HCT116 (cell line): Measurements from ENCODE around the gene PRDM8. TPM values are rescaled to one million over a fixed set of nuclear protein-coding genes. Genes with fewer than 3 reads are reported as not detected.

ENCODE experiments used
- ATAC-seq: fragments of 200-7000 bp; cut with Tn5 transposase; 2 replicates; pipeline ENCODE4 v1.9.1; 2020; ENCODE audit warnings: mild to moderate bottlenecking, moderate library complexity
- BruUV-seq: library from RNA; stranded (reverse); fragments of 400-500 nt; replicated peaks from 2 replicates; lab custom pipeline; 2021; lab: Mats Ljungman, UMichigan
- CTCF ChIA-PET: fragments of 300-600 bp; sonication (Branson Sonifier 250); formaldehyde crosslinking; loops from one replicate; lab custom pipeline; 2021; ENCODE audit warnings: antibody characterized with exemption; lab: Charles Lee
- POLR2A ChIA-PET: fragments of 300-600, 350-600 bp; sonication (Branson Sonifier 250); formaldehyde crosslinking; loops from one replicate; lab custom pipeline; 2021; ENCODE audit warnings: antibody characterized with exemption; lab: Charles Lee
- RAD21 ChIA-PET, 2 experiments: fragments of 300-600 bp; sonication (Branson Sonifier 250); formaldehyde crosslinking; loops; one replicate each; lab custom pipeline; 2023; ENCODE audit warnings: low total read pairs in 2 of 2; ENCODE audit not compliant: uncharacterized antibody in 2 of 2, unreplicated experiment in 2 of 2, low non-redundant PET in 1 of 2; lab: Charles Lee
- DNase-seq: peaks from one replicate; pipeline ENCODE4 v3.0.0-alpha.2; 2010; ENCODE audit warnings: low read depth, low spot score
- H2AFZ ChIP-seq: fragments of 200-600 bp; shearing (Covaris generic), sonication (generic); 2 replicates; pipeline ENCODE4 v1.6.1; 2017; ENCODE audit warnings: low read depth, mixed run types, mixed read lengths, antibody characterized with exemption, low read length; ENCODE audit not compliant: poor library complexity, severe bottlenecking
- H3K27ac ChIP-seq: 2 replicates; pipeline ENCODE4 v1.5.1; 2012; ENCODE audit warnings: low read depth, low read length
- H3K27me3 ChIP-seq: fragments of 200-600 bp; sonication (generic); 2 replicates; pipeline ENCODE4 v1.6.1; 2016; ENCODE audit warnings: mixed run types, low read length, mixed read lengths; ENCODE audit not compliant: insufficient read depth
- H3K36me3 ChIP-seq, 2 experiments: fragments of 200-500 bp in 1 of 2; fragments of 200-600 bp in 1 of 2; sonication (Bioruptor generic) in 1 of 2; sonication (generic) in 1 of 2; 2 replicates each; pipeline versions ENCODE4 v1.5.1 to v1.6.1; 2014 to 2016; ENCODE audit warnings: low read length in 2 of 2, inconsistent platforms in 1 of 2, mixed read lengths in 1 of 2, mixed run types in 1 of 2; ENCODE audit not compliant: insufficient read depth in 2 of 2, control insufficient read depth in 1 of 2
- H3K4me1 ChIP-seq, 2 experiments: fragments of 200-600 bp in 1 of 2; sonication (generic) in 1 of 2; 2 replicates each; pipeline versions ENCODE4 v1.5.1 to v1.6.1; 2012 to 2017; ENCODE audit warnings: low read length in 2 of 2, inconsistent platforms in 1 of 2, mild to moderate bottlenecking in 1 of 2, mixed read lengths in 1 of 2, mixed run types in 1 of 2, moderate library complexity in 1 of 2; ENCODE audit not compliant: insufficient read depth in 2 of 2, control insufficient read depth in 1 of 2
- H3K4me2 ChIP-seq: fragments of 200-600 bp; sonication (generic); 2 replicates; pipeline ENCODE4 v1.6.1; 2017; ENCODE audit warnings: mixed run types, low read length, mixed read lengths
- H3K4me3 ChIP-seq, 2 experiments: fragments of 200-600 bp in 1 of 2; sonication (generic) in 1 of 2; replicated peaks in 1 of 2; 2 replicates each; pipeline ENCODE4 v1.5.1; 2011 to 2016; ENCODE audit warnings: low read length in 2 of 2, control low read depth in 1 of 2, low read depth in 1 of 2, mild to moderate bottlenecking in 1 of 2, mixed read lengths in 1 of 2, mixed run types in 1 of 2
- H3K79me2 ChIP-seq: fragments of 200-600 bp; sonication (generic); 2 replicates; pipeline ENCODE4 v1.6.1; 2017; ENCODE audit warnings: mild to moderate bottlenecking, mixed run types, low read length, moderate library complexity, mixed read lengths; ENCODE audit not compliant: insufficient read depth
- H3K9ac ChIP-seq: fragments of 200-600 bp; sonication (generic); 2 replicates; pipeline ENCODE4 v1.6.1; 2016; ENCODE audit warnings: low read length, mixed read lengths
- H3K9me2 ChIP-seq: fragments of 200-600 bp; sonication (generic), shearing (Covaris generic); 2 replicates; pipeline ENCODE4 v1.6.1; 2017; ENCODE audit warnings: mixed run types, mild to moderate bottlenecking, moderate library complexity; ENCODE audit not compliant: insufficient read depth
- H3K9me3 ChIP-seq, 2 experiments: fragments of 200-500 bp in 1 of 2; fragments of 200-600 bp in 1 of 2; sonication (Bioruptor generic) in 1 of 2; sonication (generic) in 1 of 2; 2 replicates each; pipeline ENCODE4 v1.6.1; 2014 to 2017; ENCODE audit warnings: low read length in 2 of 2, mixed read lengths in 2 of 2, inconsistent platforms in 1 of 2, low read depth in 1 of 2, mild to moderate bottlenecking in 1 of 2, mixed run types in 1 of 2, moderate library complexity in 1 of 2; ENCODE audit not compliant: control insufficient read depth in 1 of 2, insufficient read depth in 1 of 2
- H4K20me1 ChIP-seq: fragments of 200-600 bp; sonication (generic), shearing (Covaris generic); 2 replicates; pipeline ENCODE4 v1.6.1; 2017; ENCODE audit warnings: mixed run types, mild to moderate bottlenecking, moderate library complexity; ENCODE audit not compliant: insufficient read depth
- ATF3 ChIP-seq: IDR thresholded peaks from 2 replicates; pipeline ENCODE4 v1.6.1; 2012
- CBX3 ChIP-seq: IDR thresholded peaks from 2 replicates; pipeline ENCODE4 v1.6.1; 2012; ENCODE audit warnings: low read depth
- CTCF ChIP-seq, 3 experiments: fragments of 200-600 bp in 1 of 3; sonication (generic) in 1 of 3; IDR thresholded peaks in 2 of 3; conservative IDR thresholded peaks in 1 of 3; 2 replicates each; pipeline ENCODE4 v1.5.1; 2012 to 2017; ENCODE audit warnings: low read depth in 2 of 3, low read length in 2 of 3, antibody characterized with exemption in 1 of 3, borderline replicate concordance in 1 of 3, control low read depth in 1 of 3, mild to moderate bottlenecking in 1 of 3, mixed read lengths in 1 of 3, mixed run types in 1 of 3, moderate library complexity in 1 of 3; ENCODE audit not compliant: insufficient read depth in 1 of 3
- EGR1 ChIP-seq: IDR thresholded peaks from 2 replicates; pipeline ENCODE4 v1.6.1; 2012; ENCODE audit warnings: low read depth
- EZH2 ChIP-seq: fragments of 200-600 bp; sonication (generic); IDR thresholded peaks from 2 replicates; pipeline ENCODE4 v1.6.1; 2017; ENCODE audit warnings: antibody characterized with exemption, mixed run types
- EZH2phosphoT487 ChIP-seq: fragments of 200-600 bp; IDR thresholded peaks from 2 replicates; pipeline ENCODE4 v1.6.1; 2018; ENCODE audit warnings: antibody characterized with exemption, borderline replicate concordance
- FOSL1 ChIP-seq: IDR thresholded peaks from 2 replicates; pipeline ENCODE4 v1.6.1; 2012; ENCODE audit warnings: low read depth
- JUND ChIP-seq: IDR thresholded peaks from 2 replicates; pipeline ENCODE4 v1.6.1; 2012
- MAX ChIP-seq: IDR thresholded peaks from 2 replicates; pipeline ENCODE4 v1.6.1; 2012
- POLR2A ChIP-seq: IDR thresholded peaks from 2 replicates; pipeline ENCODE4 v1.7.0; 2011; ENCODE audit warnings: borderline replicate concordance; ENCODE audit not compliant: insufficient read depth, insufficient read length; ENCODE audit errors: extremely low read depth
- POLR2AphosphoS5 ChIP-seq: IDR thresholded peaks from 2 replicates; pipeline ENCODE4 v1.6.1; 2011; ENCODE audit warnings: mild to moderate bottlenecking, low read depth, low read length, moderate library complexity
- RAD21 ChIP-seq: IDR thresholded peaks from 2 replicates; pipeline ENCODE4 v1.6.1; 2012; ENCODE audit warnings: low read depth, mild to moderate bottlenecking
- REST ChIP-seq: IDR thresholded peaks from 2 replicates; pipeline ENCODE4 v1.6.1; 2012; ENCODE audit warnings: low read depth
- SIN3A ChIP-seq: IDR thresholded peaks from 2 replicates; pipeline ENCODE4 v1.6.1; 2012; ENCODE audit warnings: low read depth
- SP1 ChIP-seq: IDR thresholded peaks from 2 replicates; pipeline ENCODE4 v1.6.1; 2012; ENCODE audit warnings: low read depth
- SRF ChIP-seq: IDR thresholded peaks from 2 replicates; pipeline ENCODE4 v1.6.1; 2012; ENCODE audit warnings: low read depth
- TCF7L2 ChIP-seq: IDR thresholded peaks from 2 replicates; pipeline ENCODE4 v1.7.0; 2011; ENCODE audit warnings: borderline replicate concordance, inconsistent platforms; ENCODE audit not compliant: insufficient read depth, insufficient read length; ENCODE audit errors: extremely low read depth
- YY1 ChIP-seq: IDR thresholded peaks from 2 replicates; pipeline ENCODE4 v1.6.1; 2011; ENCODE audit warnings: low read length, low read depth, moderate library complexity, mild to moderate bottlenecking; ENCODE audit not compliant: insufficient replicate concordance; ENCODE audit errors: extremely low read depth
- ZFX ChIP-seq: fragments of 450-650 bp; IDR thresholded peaks from 2 replicates; pipeline ENCODE4 v1.6.1; 2017
- ZNF274 ChIP-seq: fragments of 200-500 bp; sonication (Bioruptor generic); IDR thresholded peaks from 2 replicates; pipeline ENCODE4 v1.6.1; 2014; ENCODE audit warnings: mild to moderate bottlenecking, low read depth, low read length, inconsistent platforms
- intact Hi-C: fragments of 100-400 bp; cut with micrococcal nuclease; formaldehyde crosslinking; loops from 2 replicates; pipeline ENCODE4 v1.10.0; 2022
- total RNA-seq: library from RNA; stranded (reverse); gene quantifications from one replicate; pipeline ENCODE4 v1.2.1, GENCODE V29; 2021; ENCODE audit not compliant: unreplicated experiment

PRDM8 gene
- total RNA-seq, 1 experiment from 2014 or later: 1.4 TPM

- no peak overlapping the region for H3K27ac ChIP-seq
- intact Hi-C loops: no loop called here
- H3K9me3 ChIP-seq: no peaks in the 10 kb centered on the region
- RAD21 ChIA-PET: no interaction called here
- ATAC-seq: no peak
- no peak for TF ChIP-seq CBX3
- TF ChIP-seq POLR2AphosphoS5: no peak
- no peak for TF ChIP-seq SP1
- no peak for TF ChIP-seq EZH2phosphoT487
- TF ChIP-seq YY1: no peak
- no peak for TF ChIP-seq REST
- TF ChIP-seq ATF3: no peak
- no peak for TF ChIP-seq CTCF (IDR thresholded peaks at IDR 0.05 in 2 of 3, conservative IDR thresholded peaks at IDR 0.05 in 1 of 3; ENCODE audit: borderline replicate concordance in 1 of 3, insufficient read depth in 1 of 3, low read depth in 2 of 3, low read length in 2 of 3)
- no peak for TF ChIP-seq RAD21
- TF ChIP-seq EZH2: no peak
- TF ChIP-seq MAX: no peak
- TF ChIP-seq POLR2A: no peak
- no peak for TF ChIP-seq SRF
- TF ChIP-seq JUND: no peak
- no peak for TF ChIP-seq FOSL1
- TF ChIP-seq EGR1: no peak
- TF ChIP-seq ZNF274: no peak
- TF ChIP-seq ZFX: no peak
- no peak for TF ChIP-seq TCF7L2
- TF ChIP-seq SIN3A: no peak
- TF ChIP-seq, all 23 proteins: peak for 0
- no peak overlapping the region for H3K9ac ChIP-seq
- no peaks in the 10 kb centered on the region for H3K9me2 ChIP-seq
- H3K79me2 ChIP-seq: no peaks in the 10 kb centered on the region
- POLR2A ChIA-PET: no interaction called here
- H3K36me3 ChIP-seq: no peaks in the 10 kb centered on the region
- no peaks in the 10 kb centered on the region for H4K20me1 ChIP-seq
- BruUV-seq: no TSS peak
- no peak overlapping the region for H2AFZ ChIP-seq
- CTCF ChIA-PET: interaction anchor here (0.9 kb wide), 1 partner anchor 10 kb away, joined by 3 read pairs; no protein-coding TSS in a partner anchor
- no peak overlapping the region for H3K4me2 ChIP-seq
- H3K27me3 ChIP-seq: no peaks in the 10 kb centered on the region
- H3K4me1 ChIP-seq: no peaks in the 10 kb centered on the region
- H3K4me3 ChIP-seq: no peak overlapping the region
- DNase-seq: no peak
Observed at GRCh38 chr4:80210549-80210948, 13.2 kb downstream of the PRDM8 start.
